ENCODE data around the gene SYN1.

Gene SYN1

GRCh38 chrX:47661539-47661938 lies 41.9 kb upstream of the SYN1 start:
- peaks cover 7% of the 10 kb centered on the region; the same call in 1 of the 2 replicates for H3K79me2 ChIP-seq (ENCODE audit: insufficient read depth, low read length)
- no peak overlapping the region for H3K4me2 ChIP-seq (ENCODE audit: low read depth, low read length, poor library complexity, severe bottlenecking)
- H2AFZ ChIP-seq (ENCODE audit: low read depth, low read length, severe bottlenecking): no peak overlapping the region
- no peak overlapping the region for H3K27ac ChIP-seq (ENCODE audit: low read depth, low read length)
- H3F3A ChIP-seq (ENCODE audit: insufficient read depth): no peaks in the 10 kb centered on the region
- H3K9me3 ChIP-seq (ENCODE audit: insufficient read depth, low read length): no peaks in the 10 kb centered on the region
- H3K36me3 ChIP-seq (ENCODE audit: low read length): no peaks in the 10 kb centered on the region
- H3K4me3 ChIP-seq (ENCODE audit: insufficient read depth, low read length, poor library complexity, severe bottlenecking): no peak overlapping the region
- no peak for TF ChIP-seq EZH2phosphoT487 (conservative IDR thresholded peaks at IDR 0.05; ENCODE audit: low read length)
- TF ChIP-seq CTCF (IDR thresholded peaks at IDR 0.05; ENCODE audit: insufficient read depth, low read length, poor library complexity, severe bottlenecking): no peak
- no peaks in the 10 kb centered on the region for H3K27me3 ChIP-seq (ENCODE audit: low read length)
- no peaks in the 10 kb centered on the region for H4K20me1 ChIP-seq (ENCODE audit: low read depth, low read length)
- H3K9me2 ChIP-seq (replicated peaks; ENCODE audit: insufficient read depth, low read length): no peaks in the 10 kb centered on the region
- no peak overlapping the region for H3K9ac ChIP-seq (ENCODE audit: low read length)

DNA sequence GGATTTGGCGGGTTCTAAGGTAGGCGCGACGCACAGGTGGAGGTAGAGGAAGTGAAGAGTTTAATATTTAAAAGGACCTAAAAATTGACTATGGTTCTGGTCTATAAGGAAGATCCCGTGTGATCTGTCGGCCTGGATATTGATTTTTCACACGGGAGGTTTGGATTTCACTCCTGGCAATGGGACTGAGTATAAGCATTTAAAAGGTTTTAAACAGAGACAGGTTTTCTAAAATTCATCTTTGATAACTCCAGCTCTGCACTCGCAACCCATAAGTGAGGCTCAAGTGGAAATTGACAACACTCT lies 39.7 kb upstream of the SYN1 start:
- H4K20me1 ChIP-seq (ENCODE audit: low read depth, low read length): no peaks in the 10 kb centered on the region
- H3K9ac ChIP-seq (ENCODE audit: low read length): peak overlapping the region; percentile 73; the same call in 1 of the 2 replicates
- H3K4me2 ChIP-seq (ENCODE audit: low read depth, low read length, poor library complexity, severe bottlenecking): peak overlapping the region; percentile 60
- TF ChIP-seq CTCF (IDR thresholded peaks at IDR 0.05; ENCODE audit: insufficient read depth, low read length, poor library complexity, severe bottlenecking): no peak
- no peak for TF ChIP-seq EZH2phosphoT487 (conservative IDR thresholded peaks at IDR 0.05; ENCODE audit: low read length)
- H3K27me3 ChIP-seq (ENCODE audit: low read length): no peaks in the 10 kb centered on the region
- H3K27ac ChIP-seq (ENCODE audit: low read depth, low read length): peak overlapping the region; percentile 87
- peaks cover 7% of the 10 kb centered on the region; the same call in 1 of the 2 replicates for H3K79me2 ChIP-seq (ENCODE audit: insufficient read depth, low read length)
- no peaks in the 10 kb centered on the region for H3K36me3 ChIP-seq (ENCODE audit: low read length)
- no peaks in the 10 kb centered on the region for H3F3A ChIP-seq (ENCODE audit: insufficient read depth)
- H3K9me3 ChIP-seq (ENCODE audit: insufficient read depth, low read length): no peaks in the 10 kb centered on the region
- peak overlapping the region; percentile 82 for H2AFZ ChIP-seq (ENCODE audit: low read depth, low read length, severe bottlenecking)
- H3K9me2 ChIP-seq (replicated peaks; ENCODE audit: insufficient read depth, low read length): no peaks in the 10 kb centered on the region
- peak overlapping the region; percentile 82 for H3K4me3 ChIP-seq (ENCODE audit: insufficient read depth, low read length, poor library complexity, severe bottlenecking)

- Histone ChIP-seq H3K9me2 (replicated peaks; ENCODE audit: insufficient read depth, low read length) (no peaks in the 10 kb centered on the region), H4K20me1 (ENCODE audit: low read depth, low read length) (no peaks in the 10 kb centered on the region), H3K36me3 (ENCODE audit: low read length) (no peaks in the 10 kb centered on the region), H3K9me3 (ENCODE audit: insufficient read depth, low read length) (no peaks in the 10 kb centered on the region), H3K4me3 (ENCODE audit: insufficient read depth, low read length, poor library complexity, severe bottlenecking) (peak within 1 kb of the TSS; percentile 82), H3K9ac (ENCODE audit: low read length) (peak within 1 kb of the TSS; percentile 73), H3K79me2 (ENCODE audit: insufficient read depth, low read length) (peaks cover 7% of the 10 kb centered on the region; the same call in 1 of the 2 replicates), H2AFZ (ENCODE audit: low read depth, low read length, severe bottlenecking) (peak within 1 kb of the TSS; percentile 82), H3K27me3 (ENCODE audit: low read length) (no peaks in the 10 kb centered on the region), H3K27ac (ENCODE audit: low read depth, low read length) (peak within 1 kb of the TSS; percentile 87), H3K4me2 (ENCODE audit: low read depth, low read length, poor library complexity, severe bottlenecking) (peak within 1 kb of the TSS; percentile 96), H3F3A (ENCODE audit: insufficient read depth) (no peaks in the 10 kb centered on the region)
- TF ChIP-seq EZH2phosphoT487 (conservative IDR thresholded peaks at IDR 0.05; ENCODE audit: low read length) (no peak), CTCF (IDR thresholded peaks at IDR 0.05; ENCODE audit: insufficient read depth, low read length, poor library complexity, severe bottlenecking) (no peak)
Observed at GRCh38 chrX:47658684-47659420, 39.2 kb upstream of the SYN1 start, which contains the start of gene UXT. Gene UXT (minus strand): TSS chrX:47659180. CDS start chrX:47658927, 253 bp downstream.

Measured in SU-DHL-6 (cell line).